ENCODE data around the gene GJD3.

The GJD3 gene

GRCh38 chr17:40345161-40345993, 19.2 kb downstream of the GJD3 start:
- Histone ChIP-seq H3K4me3 (no peak overlapping the region; the same call in 1 of the 2 replicates), H3K27me3 (ENCODE audit: low read depth) (no peaks in the 10 kb centered on the region), H3K36me3 (replicated peaks) (no peaks in the 10 kb centered on the region), H3K4me1 (peaks cover 26% of the 10 kb centered on the region), H3K9me3 (no peaks in the 10 kb centered on the region)
- in situ Hi-C loops (cut with MboI; ENCODE audit: low sequenced_read_pairs), result no loop called here
- DNase-seq (ENCODE audit: low spot score in 2 of 2), result peak; percentile 15 to 65

GRCh38 chr17:40344421-40345160, 19.9 kb downstream of the GJD3 start:
- peaks cover 22% of the 10 kb centered on the region for H3K4me1 ChIP-seq
- no peak for DNase-seq (ENCODE audit: low spot score in 2 of 2)
- H3K9me3 ChIP-seq, result no peaks in the 10 kb centered on the region
- H3K27me3 ChIP-seq (ENCODE audit: low read depth), result no peaks in the 10 kb centered on the region
- H3K36me3 ChIP-seq (replicated peaks), result no peaks in the 10 kb centered on the region
- H3K4me3 ChIP-seq, result no peak overlapping the region
- in situ Hi-C loops (cut with MboI; ENCODE audit: low sequenced_read_pairs), result no loop called here

- H3K9me3 ChIP-seq, result no peaks in the 10 kb centered on the region
- no peak overlapping the region for H3K4me3 ChIP-seq
- in situ Hi-C loops (cut with MboI; ENCODE audit: low sequenced_read_pairs), result no loop called here
- peaks cover 22% of the 10 kb centered on the region for H3K4me1 ChIP-seq
- no peak for DNase-seq (ENCODE audit: low spot score in 2 of 2)
- no peaks in the 10 kb centered on the region for H3K36me3 ChIP-seq (replicated peaks)
- H3K27me3 ChIP-seq (ENCODE audit: low read depth), result no peaks in the 10 kb centered on the region
Observed at GRCh38 chr17:40343219-40344119, 21.1 kb downstream of the GJD3 start.

GRCh38 chr17:40342504-40343218, 21.9 kb downstream of the GJD3 start:
- peaks cover 22% of the 10 kb centered on the region for H3K4me1 ChIP-seq
- no peaks in the 10 kb centered on the region for H3K27me3 ChIP-seq (ENCODE audit: low read depth)
- H3K4me3 ChIP-seq, result no peak overlapping the region
- no peaks in the 10 kb centered on the region for H3K36me3 ChIP-seq (replicated peaks)
- H3K9me3 ChIP-seq, result no peaks in the 10 kb centered on the region
- in situ Hi-C loops (cut with MboI; ENCODE audit: low sequenced_read_pairs), result no loop called here
- DNase-seq (ENCODE audit: low spot score in 2 of 2), result no peak

GRCh38 chr17:40341808-40342503, 22.6 kb downstream of the GJD3 start:
- peaks cover 20% of the 10 kb centered on the region for H3K4me1 ChIP-seq
- no peak overlapping the region for H3K4me3 ChIP-seq
- H3K36me3 ChIP-seq (replicated peaks), result no peaks in the 10 kb centered on the region
- H3K9me3 ChIP-seq, result no peaks in the 10 kb centered on the region
- DNase-seq (ENCODE audit: low spot score in 2 of 2), result no peak
- in situ Hi-C loops (cut with MboI; ENCODE audit: low sequenced_read_pairs), result no loop called here
- no peaks in the 10 kb centered on the region for H3K27me3 ChIP-seq (ENCODE audit: low read depth)

GRCh38 chr17:40340880-40341807, 23.4 kb downstream of the GJD3 start:
- H3K4me1 ChIP-seq, result peaks cover 11% of the 10 kb centered on the region
- H3K27me3 ChIP-seq (ENCODE audit: low read depth), result no peaks in the 10 kb centered on the region

GRCh38 chr17:40340327-40340726, 24.2 kb downstream of the GJD3 start:
- Histone ChIP-seq H3K4me3 (no peak overlapping the region), H3K9me3 (no peaks in the 10 kb centered on the region), H3K4me1 (peaks cover 3% of the 10 kb centered on the region), H3K27me3 (ENCODE audit: low read depth) (no peaks in the 10 kb centered on the region), H3K36me3 (replicated peaks) (no peaks in the 10 kb centered on the region)
- no peak for DNase-seq (ENCODE audit: low spot score in 2 of 2)
- in situ Hi-C loops (cut with MboI; ENCODE audit: low sequenced_read_pairs), result no loop called here

More at GRCh38 chr17:40340880-40341807, 23.4 kb downstream of the GJD3 start:
- Histone ChIP-seq H3K4me3 (no peak overlapping the region), H3K9me3 (no peaks in the 10 kb centered on the region), H3K36me3 (replicated peaks) (no peaks in the 10 kb centered on the region)
- in situ Hi-C loops (cut with MboI; ENCODE audit: low sequenced_read_pairs), result no loop called here
- DNase-seq (ENCODE audit: low spot score in 2 of 2), result no peak

GRCh38 chr17:40338941-40339649, 25.4 kb downstream of the GJD3 start:
- DNase-seq (ENCODE audit: low spot score in 2 of 2), result no peak
- Histone ChIP-seq H3K27me3 (ENCODE audit: low read depth) (no peaks in the 10 kb centered on the region), H3K36me3 (replicated peaks) (no peaks in the 10 kb centered on the region), H3K4me1 (no peaks in the 10 kb centered on the region), H3K9me3 (no peaks in the 10 kb centered on the region), H3K4me3 (no peak overlapping the region)
- in situ Hi-C loops (cut with MboI; ENCODE audit: low sequenced_read_pairs), result no loop called here

- no peaks in the 10 kb centered on the region for H3K36me3 ChIP-seq (replicated peaks)
- in situ Hi-C loops (cut with MboI; ENCODE audit: low sequenced_read_pairs), result no loop called here
- H3K9me3 ChIP-seq, result no peaks in the 10 kb centered on the region
- no peaks in the 10 kb centered on the region for H3K27me3 ChIP-seq (ENCODE audit: low read depth)
- no peak overlapping the region for H3K4me3 ChIP-seq
- DNase-seq (ENCODE audit: low spot score in 2 of 2), result no peak
- no peaks in the 10 kb centered on the region for H3K4me1 ChIP-seq
Observed at GRCh38 chr17:40338058-40338457, 26.5 kb downstream of the GJD3 start.

- Histone ChIP-seq H3K36me3 (replicated peaks) (0 out of 2 replicates have a peak, but pooled peaks cover 4% of the 10 kb centered on the region), H3K4me3 (no peak overlapping the region), H3K4me1 (no peaks in the 10 kb centered on the region), H3K27me3 (ENCODE audit: low read depth) (no peaks in the 10 kb centered on the region), H3K9me3 (no peaks in the 10 kb centered on the region)
- in situ Hi-C loops (cut with MboI; ENCODE audit: low sequenced_read_pairs), result no loop called here
- DNase-seq (ENCODE audit: low spot score in 2 of 2), result no peak
Observed at GRCh38 chr17:40337351-40337750, 27.2 kb downstream of the GJD3 start.

GRCh38 chr17:40335620-40336019, 28.9 kb downstream of the GJD3 start:
- H3K4me3 ChIP-seq, result no peak overlapping the region
- H3K9me3 ChIP-seq, result no peaks in the 10 kb centered on the region
- no peaks in the 10 kb centered on the region for H3K27me3 ChIP-seq (ENCODE audit: low read depth)
- no peak for DNase-seq (ENCODE audit: low spot score in 2 of 2)
- in situ Hi-C loops (cut with MboI; ENCODE audit: low sequenced_read_pairs), result no loop called here
- H3K4me1 ChIP-seq, result no peaks in the 10 kb centered on the region
- peaks cover 4% of the 10 kb centered on the region; the same call in 1 of the 2 replicates for H3K36me3 ChIP-seq (replicated peaks)

Data from HAP-1 (cell line).